OCI-LY7 (cell line): ENCODE measurements around the gene WDR86. TPM values are rescaled to one million over a fixed set of nuclear protein-coding genes. Genes with fewer than 3 reads are reported as not detected.

Source experiments
- BruUV-seq: library from RNA; stranded (reverse); fragments of 400-500 nt; replicated peaks from 2 replicates; lab custom pipeline; 2021; lab: Mats Ljungman, UMichigan
- CTCF ChIA-PET: fragments of 300-600 bp; sonication (Branson Sonifier 250); formaldehyde crosslinking; loops from one replicate; lab custom pipeline; 2022; ENCODE audit warnings: antibody characterized with exemption; ENCODE audit not compliant: unreplicated experiment; lab: Charles Lee
- POLR2A ChIA-PET: fragments of 300-600 bp; sonication (Branson Sonifier 250); formaldehyde crosslinking; loops from one replicate; lab custom pipeline; 2022; ENCODE audit warnings: antibody characterized with exemption; lab: Charles Lee
- DNase-seq: peaks from one replicate; pipeline ENCODE4 v3.0.0-alpha.2; 2015; ENCODE audit warnings: low spot score
- H2AFZ ChIP-seq: fragments of 200-600 bp; sonication (generic), shearing (Covaris generic); 2 replicates; pipeline ENCODE4 v1.6.1; 2014; ENCODE audit warnings: mild to moderate bottlenecking, antibody characterized with exemption, low read length, moderate library complexity
- H3K27ac ChIP-seq: fragments of 200-600 bp; sonication (generic); 2 replicates; pipeline ENCODE4 v1.5.1; 2014; ENCODE audit warnings: mixed run types, low read depth, mild to moderate bottlenecking, moderate library complexity, low read length, inconsistent platforms; ENCODE audit not compliant: poor library complexity, severe bottlenecking
- H3K36me3 ChIP-seq: fragments of 200-600 bp; sonication (generic); 2 replicates; pipeline ENCODE4 v1.6.1; 2014; ENCODE audit warnings: mild to moderate bottlenecking, antibody characterized with exemption, low read length, moderate library complexity, mixed read lengths; ENCODE audit not compliant: insufficient read depth
- H3K4me1 ChIP-seq: fragments of 200-600 bp; sonication (generic); 2 replicates; pipeline ENCODE4 v1.5.1; 2014; ENCODE audit warnings: mild to moderate bottlenecking, low read length; ENCODE audit not compliant: insufficient read depth, poor library complexity, severe bottlenecking
- H3K4me2 ChIP-seq: fragments of 200-600 bp; sonication (generic); 2 replicates; pipeline ENCODE4 v1.6.1; 2014; ENCODE audit warnings: mild to moderate bottlenecking, low read length
- H3K4me3 ChIP-seq: fragments of 200-600 bp; sonication (generic); 2 replicates; pipeline ENCODE4 v1.5.1; 2014; ENCODE audit warnings: mild to moderate bottlenecking, low read depth, low read length; ENCODE audit not compliant: poor library complexity, severe bottlenecking
- H3K79me2 ChIP-seq: fragments of 200-600 bp; sonication (generic); 2 replicates; pipeline ENCODE4 v1.6.1; 2016; ENCODE audit warnings: low read depth, mild to moderate bottlenecking, low read length, moderate library complexity, mixed read lengths; ENCODE audit not compliant: insufficient read depth
- H3K9me2 ChIP-seq: fragments of 200-600 bp; sonication (generic); 2 replicates; pipeline ENCODE4 v1.6.1; 2016; ENCODE audit warnings: mild to moderate bottlenecking, low read length, mixed read lengths; ENCODE audit not compliant: insufficient read depth
- H3K9me3 ChIP-seq: fragments of 200-600 bp; sonication (generic); 2 replicates; pipeline ENCODE4 v1.6.1; 2014; ENCODE audit warnings: mild to moderate bottlenecking, mixed run types, low read length, mixed read lengths
- H4K20me1 ChIP-seq: fragments of 200-600 bp; sonication (generic); 2 replicates; pipeline ENCODE4 v1.6.1; 2014; ENCODE audit warnings: mild to moderate bottlenecking, antibody characterized with exemption, low read length, moderate library complexity, mixed read lengths; ENCODE audit not compliant: insufficient read depth
- CTCF ChIP-seq: fragments of 200-600 bp; sonication (generic); conservative IDR thresholded peaks from 2 replicates; pipeline ENCODE4 v1.5.1; 2014; ENCODE audit warnings: mild to moderate bottlenecking, antibody characterized with exemption, low read length, moderate library complexity, mixed read lengths
- EZH2phosphoT487 ChIP-seq: fragments of 200-600 bp; sonication (generic); IDR thresholded peaks from 2 replicates; pipeline ENCODE4 v1.6.1; 2018; ENCODE audit warnings: low read depth, borderline replicate concordance, mild to moderate bottlenecking, mixed run types, antibody characterized with exemption, low read length, moderate library complexity, mixed read lengths
- intact Hi-C: fragments of 100-400 bp; cut with micrococcal nuclease; formaldehyde crosslinking; loops from one replicate; pipeline ENCODE4 v1.10.0; 2022; ENCODE audit not compliant: unreplicated experiment
- total RNA-seq, 2 experiments: library from RNA; depleted of rRNA in 1 of 2; stranded (reverse); fragments of >200 nt in 1 of 2; shearing (Covaris generic) in 1 of 2; gene quantifications; 2 replicates each; pipeline ENCODE4 v1.2.3, GENCODE V29; 2014 to 2022

Gene WDR86
- total RNA-seq, 2 experiments from 2014 or later = 0.44 to 0.51 TPM

GRCh38 chr7:151442776-151443496 is 33.1 kb upstream of the WDR86 start:
- TF ChIP-seq EZH2phosphoT487 = no peak
- no peak for TF ChIP-seq CTCF
- no peaks in the 10 kb centered on the region for H3K79me2 ChIP-seq
- H3K9me3 ChIP-seq = no peaks in the 10 kb centered on the region
- H3K9me2 ChIP-seq = no peaks in the 10 kb centered on the region
- H2AFZ ChIP-seq = no peak overlapping the region
- H3K4me3 ChIP-seq = no peak overlapping the region
- intact Hi-C loops = loop anchor here (10.0 kb wide), 1 partner anchor 322 kb away; no protein-coding TSS in a partner anchor
- ChIA-PET CTCF (no interaction called here), POLR2A (interaction anchor here (0.6 to 0.9 kb wide), 5 partner anchors 13 to 806 kb away, joined by 3 to 5 read pairs (median 3); no protein-coding TSS in a partner anchor)
- no peaks in the 10 kb centered on the region for H3K4me1 ChIP-seq
- no peak for DNase-seq
- BruUV-seq = no TSS peak
- no peaks in the 10 kb centered on the region for H4K20me1 ChIP-seq
- no peaks in the 10 kb centered on the region for H3K36me3 ChIP-seq
- no peak overlapping the region for H3K27ac ChIP-seq
- no peak overlapping the region for H3K4me2 ChIP-seq

GRCh38 chr7:151440799-151441445 is 31.1 kb upstream of the WDR86 start:
- DNase-seq = no peak
- no peak overlapping the region for H3K4me3 ChIP-seq
- CTCF ChIA-PET = no interaction called here

More at GRCh38 chr7:151440799-151441445, 31.1 kb upstream of the WDR86 start:
- Histone ChIP-seq H3K9me3 (no peaks in the 10 kb centered on the region), H2AFZ (no peak overlapping the region), H4K20me1 (no peaks in the 10 kb centered on the region), H3K4me2 (no peak overlapping the region), H3K4me1 (no peaks in the 10 kb centered on the region), H3K36me3 (no peaks in the 10 kb centered on the region), H3K79me2 (no peaks in the 10 kb centered on the region), H3K9me2 (no peaks in the 10 kb centered on the region), H3K27ac (no peak overlapping the region)
- no TSS peak for BruUV-seq
- intact Hi-C loops = loop anchor here (10.0 kb wide), 1 partner anchor 324 kb away; no protein-coding TSS in a partner anchor
- POLR2A ChIA-PET = interaction anchor here (0.7 kb wide), 1 partner anchor 90 kb away, joined by 3 read pairs; no protein-coding TSS in a partner anchor
- TF ChIP-seq EZH2phosphoT487 (no peak), CTCF (no peak)
